Left renal cortex interstitium (tissue), 4 donors: ENCODE measurements around the gene RBM43. TPM values are rescaled to one million over a fixed set of nuclear protein-coding genes. Genes with fewer than 3 reads are reported as not detected.
"Not testable (repeated sequence)": the region's sequence is repeated elsewhere in the genome, so short reads cannot be mapped to it uniquely, and the experiment has no call there.

Source experiments
- DNase-seq, 4 donors: peaks; one replicate each; pipeline ENCODE4 v3.0.0-alpha.2; 2013; ENCODE audit warnings: low read depth in 4 of 4, low spot score in 2 of 4, missing footprints in 1 of 4
- polyA plus RNA-seq, 4 donors: library from polyadenylated mRNA; unstranded; fragments of 120-200 nt; gene quantifications; one replicate each; pipeline ENCODE4 v1.2.1, GENCODE V29; 2013; ENCODE audit not compliant: insufficient read length in 4 of 4

Gene RBM43
- polyA plus RNA-seq = 10 to 100 TPM; 11.1 to 18.6 (median 14.5) TPM

DNA sequence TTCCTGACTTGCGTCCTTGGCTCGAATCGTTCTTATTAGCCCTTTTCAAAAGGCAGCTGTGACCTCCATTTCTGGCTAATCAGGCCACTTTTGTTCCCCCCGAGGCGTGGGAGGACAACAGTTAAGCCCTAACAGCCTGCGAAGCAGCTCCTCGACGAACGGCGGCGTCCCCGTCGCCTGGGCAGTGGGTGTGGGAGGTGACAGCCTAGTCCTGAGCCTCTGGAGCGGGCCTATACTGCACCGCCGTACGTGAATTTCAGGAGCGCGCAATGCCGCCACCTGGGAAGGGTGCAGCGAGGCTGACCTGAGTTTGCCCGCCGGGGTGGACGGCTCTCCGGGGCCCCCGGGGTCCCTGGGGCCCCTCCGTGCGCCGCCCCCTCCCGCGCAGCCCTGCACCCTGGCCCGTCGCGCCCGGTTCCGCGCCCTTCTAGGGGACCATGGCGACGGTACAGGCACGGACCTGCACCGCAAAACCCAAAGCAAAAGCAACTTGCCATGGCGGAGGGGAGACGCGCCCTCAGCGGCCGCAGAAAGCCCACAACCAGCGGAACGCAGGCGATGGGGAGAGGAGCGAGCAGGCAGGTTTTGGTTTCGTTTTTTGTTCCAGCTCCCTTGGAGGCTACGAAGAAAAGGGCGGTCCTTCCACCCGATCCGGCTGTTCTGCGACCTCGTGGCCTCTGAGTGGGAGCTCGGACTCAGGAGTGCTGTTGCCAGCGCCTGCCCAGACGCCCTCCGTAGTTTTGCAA, at the start of gene RBM43:
TSS of gene RBM43 (minus strand) at position 633 of the 746 bp plus-strand sequence. CDS start at position 497, 136 bp downstream.
- DNase-seq = peak; percentile 69 to 85 (median 80)

DNA sequence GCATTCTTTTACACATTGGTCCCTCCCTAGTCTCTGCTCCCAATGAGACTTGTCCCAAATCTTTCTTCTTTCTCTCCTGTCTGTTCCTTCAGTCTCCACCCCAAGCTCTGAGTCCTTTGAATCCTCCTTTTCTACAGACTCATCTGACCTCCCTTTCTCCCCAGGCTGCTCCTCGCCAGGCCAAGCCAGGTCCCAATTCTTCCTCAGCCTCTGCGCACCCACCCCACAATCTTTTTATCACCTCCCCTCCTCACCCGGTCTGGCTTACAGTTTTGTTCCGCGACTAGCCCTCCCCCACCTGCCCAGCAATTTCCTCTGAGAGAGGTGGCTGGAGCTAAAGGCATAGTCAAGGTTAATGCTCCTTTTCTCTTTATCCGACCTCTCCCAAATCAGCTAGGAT, 48.6 kb upstream of the RBM43 start:
- not testable (repeated sequence) for DNase-seq

DNA sequence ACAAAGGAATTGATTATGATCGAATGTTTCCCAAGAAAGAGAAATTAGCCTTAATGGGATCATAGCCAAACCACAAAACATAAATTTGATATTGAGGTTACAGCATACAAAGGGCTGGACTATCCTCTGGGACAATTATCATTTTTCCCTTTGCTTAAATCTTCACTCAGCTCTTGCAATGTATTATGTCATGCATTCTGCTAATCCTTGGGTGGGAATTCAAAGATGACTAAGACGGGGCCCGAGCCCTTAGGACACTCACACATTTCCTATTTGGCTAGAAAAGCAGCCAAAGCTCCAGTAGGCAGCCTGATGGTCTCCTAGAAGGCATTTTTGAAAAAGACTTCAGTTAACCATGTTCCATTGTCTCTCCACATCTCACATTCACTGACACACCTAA, 45.0 kb upstream of the RBM43 start:
- no peak for DNase-seq

DNA sequence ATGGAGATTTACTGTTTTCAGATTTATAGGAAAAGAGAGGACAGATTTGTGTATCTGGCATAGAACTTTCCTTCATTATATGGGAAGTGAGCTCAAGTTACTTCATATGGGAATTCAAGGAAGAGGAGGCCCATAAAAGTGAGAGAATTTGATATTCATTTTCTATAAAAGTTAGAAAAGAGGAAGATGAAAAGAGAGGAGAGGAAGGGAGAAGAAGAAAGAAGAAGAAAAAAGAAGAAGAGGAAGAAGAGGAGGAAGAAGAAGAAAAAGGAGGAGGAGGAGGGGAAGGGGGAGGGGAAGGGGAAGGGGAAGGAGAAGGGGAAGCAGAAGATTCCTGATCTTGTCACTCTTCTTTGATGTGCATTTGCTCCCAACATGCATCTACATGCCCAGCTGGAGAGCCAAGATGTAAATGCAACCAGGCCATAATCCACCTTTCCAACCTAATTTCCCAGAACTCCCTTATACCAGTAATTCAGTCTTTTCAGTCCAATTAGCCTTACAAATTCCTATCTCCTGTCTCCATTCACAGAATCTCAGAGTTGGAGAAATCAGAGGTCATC, 43.5 kb upstream of the RBM43 start:
- no peak for DNase-seq

GRCh38 chr2:151302879-151303278, 41.2 kb upstream of the RBM43 start:
- DNase-seq = no peak

- DNase-seq = no peak
These were observed 40.7 kb upstream of the RBM43 start for GRCh38 chr2:151302404-151302803.

- DNase-seq = no peak
These were observed 38.4 kb upstream of the RBM43 start for GRCh38 chr2:151299920-151300539.

DNA sequence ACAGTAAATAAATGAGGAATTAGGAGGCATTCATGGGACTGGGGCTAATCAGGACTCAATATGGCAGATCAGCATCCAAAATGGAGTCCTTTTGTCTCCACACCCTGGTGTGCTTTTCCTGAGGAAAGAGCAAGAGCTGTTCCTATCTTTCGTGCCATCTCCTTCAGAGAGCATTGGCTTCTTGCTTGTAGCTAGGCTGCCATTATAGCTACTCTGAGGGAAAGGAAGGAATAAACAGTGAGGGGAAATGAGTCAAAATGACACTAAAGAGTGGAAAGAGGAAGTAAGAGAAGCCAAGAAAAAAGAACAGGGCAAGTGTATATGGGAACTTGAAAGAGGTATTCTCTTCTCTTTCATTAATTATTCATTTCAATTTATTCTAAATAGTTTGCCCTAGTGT, 36.2 kb upstream of the RBM43 start:
- no peak for DNase-seq

GRCh38 chr2:151295926-151296325, 34.3 kb upstream of the RBM43 start:
- not testable (repeated sequence) for DNase-seq

DNA sequence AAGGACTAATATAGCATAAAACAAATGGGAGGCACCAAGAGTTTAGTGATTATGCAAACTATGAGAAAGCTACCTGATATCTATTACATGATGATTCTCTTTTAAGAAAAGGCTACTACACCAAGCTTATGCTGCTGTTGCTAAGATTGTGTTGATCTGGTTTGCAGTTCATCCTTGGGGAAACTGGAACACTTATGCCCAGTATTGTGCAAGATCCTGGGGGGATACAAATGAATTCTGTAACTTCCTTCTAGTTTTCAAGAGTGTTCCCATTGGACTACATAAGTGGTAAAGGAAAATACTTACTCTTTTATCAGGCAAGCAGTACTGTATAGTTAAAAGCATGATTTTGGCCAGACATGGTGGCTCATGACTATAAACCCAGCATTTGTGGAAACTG, 30.9 kb upstream of the RBM43 start:
- no peak for DNase-seq

DNA sequence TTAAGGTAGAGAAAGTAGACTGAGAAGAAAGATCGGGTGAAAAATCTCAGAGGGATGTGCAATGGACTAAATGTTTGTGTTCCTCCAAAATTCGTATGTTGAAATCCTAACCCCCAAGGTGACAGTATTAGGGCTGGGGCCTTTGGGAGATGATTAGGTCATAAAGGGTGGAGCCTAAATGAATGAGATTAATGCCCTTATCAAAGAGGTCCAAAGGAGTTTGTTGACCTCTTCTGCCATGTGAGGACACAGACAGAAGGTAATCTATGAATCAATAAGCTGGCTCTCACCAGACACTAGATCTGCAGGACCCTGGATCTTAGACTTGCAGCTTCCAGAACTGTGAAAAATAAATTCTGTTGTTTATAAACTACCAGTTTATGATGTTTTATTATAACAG, 30.5 kb upstream of the RBM43 start:
- no peak for DNase-seq

DNA sequence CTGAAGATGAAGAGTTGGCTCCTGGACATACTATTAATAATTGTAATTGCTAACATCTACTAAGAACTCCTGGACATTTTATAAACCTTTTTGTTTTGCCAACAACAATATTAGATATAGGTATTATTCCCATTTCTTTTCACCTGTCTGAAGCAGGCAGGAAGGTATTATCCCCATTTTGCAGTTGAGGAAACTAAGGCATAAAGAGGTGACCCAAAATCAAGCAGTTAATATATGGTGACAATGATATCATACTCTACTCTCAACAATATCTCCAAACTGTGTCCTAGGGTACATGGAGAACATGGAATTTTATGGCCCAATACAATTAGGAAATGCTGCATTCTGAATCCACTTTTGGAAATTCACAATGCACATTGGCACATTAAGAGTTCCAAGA, 29.6 kb upstream of the RBM43 start:
- no peak for DNase-seq

- DNase-seq = peak; percentile 23 to 44 (median 42)
These were observed 28.6 kb upstream of the RBM43 start for GRCh38 chr2:151289972-151290866.

DNA sequence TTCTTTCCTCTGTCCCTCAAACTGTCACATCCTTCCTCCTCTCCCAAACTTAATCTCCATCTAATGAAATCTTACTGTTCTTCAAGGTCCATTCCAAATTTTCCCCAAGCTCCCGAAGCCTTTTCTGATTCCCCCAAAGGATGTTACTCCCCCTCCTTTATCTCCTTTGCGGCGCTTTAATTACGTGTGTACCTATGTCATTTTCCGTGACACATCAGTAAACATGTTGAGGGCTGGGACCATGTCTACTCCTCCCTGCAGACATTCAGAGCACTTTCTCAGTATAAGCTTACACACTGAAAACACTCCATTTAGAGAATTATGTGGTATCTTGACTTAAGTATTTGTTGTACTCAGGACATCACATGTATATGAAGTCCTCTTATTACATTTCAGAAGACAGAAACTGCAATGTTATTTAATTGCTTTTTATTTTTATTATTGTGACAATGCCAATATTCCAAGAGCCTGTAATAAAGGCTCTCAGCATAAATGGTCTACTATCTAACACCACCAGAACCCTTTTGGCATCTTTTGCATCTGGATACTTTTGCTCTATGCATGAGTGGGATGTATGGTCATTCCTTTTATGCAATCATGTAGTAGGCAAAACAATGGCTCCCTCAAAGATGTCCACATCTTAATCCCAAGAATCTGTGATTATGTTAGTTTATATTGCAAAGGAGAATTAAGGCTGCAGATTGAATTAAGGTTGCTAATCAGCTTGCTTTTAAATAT, 26.0 kb upstream of the RBM43 start:
- no peak for DNase-seq

DNA sequence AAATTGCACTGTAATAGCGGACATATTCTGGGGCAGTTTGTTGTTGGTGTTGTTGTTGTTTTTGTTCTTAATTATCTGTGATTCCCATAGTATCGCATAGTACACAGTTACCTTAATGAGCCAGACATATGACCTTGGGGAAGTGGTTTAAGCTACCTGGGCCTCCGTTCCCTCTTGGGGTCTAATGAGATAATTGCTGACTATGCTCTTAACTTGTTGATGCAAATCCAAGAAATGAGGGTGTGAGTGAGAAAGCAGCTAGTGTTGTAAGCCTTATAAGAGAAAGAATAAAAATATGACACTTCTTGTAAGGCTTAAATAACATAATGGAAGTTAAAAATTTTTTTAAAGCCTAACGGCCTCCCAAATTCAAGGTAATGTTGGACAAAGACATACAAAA, 20.7 kb upstream of the RBM43 start:
- DNase-seq = no peak

DNA sequence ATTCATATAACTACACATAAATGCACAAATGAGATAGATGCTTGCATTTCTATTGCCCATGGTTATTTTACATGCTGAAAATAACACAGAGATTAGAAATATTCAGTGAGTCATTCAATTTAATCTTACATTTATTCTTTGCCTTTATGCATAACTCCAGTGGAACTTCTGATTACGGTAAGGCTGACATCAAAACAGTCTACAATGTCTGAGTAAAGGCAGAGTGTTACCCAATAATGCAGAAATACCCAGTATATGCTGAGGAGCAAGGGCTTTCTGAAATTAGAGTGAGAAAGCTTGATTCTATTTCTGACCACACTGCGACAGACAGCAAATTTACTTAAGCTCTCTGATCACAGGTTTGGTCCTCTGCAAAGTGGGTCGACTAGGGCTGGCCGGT, 18.6 kb upstream of the RBM43 start:
- DNase-seq = no peak

- no peak for DNase-seq
These were observed 16.8 kb upstream of the RBM43 start for GRCh38 chr2:151278487-151278886.

- no peak for DNase-seq
These were observed 15.4 kb upstream of the RBM43 start for GRCh38 chr2:151277067-151277466.

- DNase-seq = no peak
These were observed 13.6 kb upstream of the RBM43 start for GRCh38 chr2:151275291-151275690.

DNA sequence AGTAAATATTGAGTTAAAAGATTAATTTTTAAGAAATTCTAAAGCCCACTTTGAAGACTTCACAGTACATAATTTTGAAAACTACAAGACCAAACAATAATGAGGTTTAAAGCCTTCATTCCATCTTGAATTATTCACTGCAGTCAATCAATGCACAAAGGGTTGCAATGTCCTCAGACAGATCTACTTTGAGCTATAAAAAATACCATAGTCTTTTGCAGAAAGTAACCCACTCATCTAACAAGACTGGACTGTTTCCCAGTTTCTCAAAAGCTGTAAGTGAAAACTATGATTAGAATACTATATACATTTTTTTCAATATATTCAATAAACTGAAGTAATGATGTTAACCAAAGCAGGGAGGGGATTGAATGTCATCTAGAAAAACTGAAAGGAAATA, 10.2 kb upstream of the RBM43 start:
- no peak for DNase-seq
